ENCODE measurements around the gene GLIPR2.

Gene GLIPR2

GRCh38 chr9:36194326-36195000 lies 57.9 kb downstream of the GLIPR2 start:
- DNase-seq (ENCODE audit: low spot score) = no peak

DNA sequence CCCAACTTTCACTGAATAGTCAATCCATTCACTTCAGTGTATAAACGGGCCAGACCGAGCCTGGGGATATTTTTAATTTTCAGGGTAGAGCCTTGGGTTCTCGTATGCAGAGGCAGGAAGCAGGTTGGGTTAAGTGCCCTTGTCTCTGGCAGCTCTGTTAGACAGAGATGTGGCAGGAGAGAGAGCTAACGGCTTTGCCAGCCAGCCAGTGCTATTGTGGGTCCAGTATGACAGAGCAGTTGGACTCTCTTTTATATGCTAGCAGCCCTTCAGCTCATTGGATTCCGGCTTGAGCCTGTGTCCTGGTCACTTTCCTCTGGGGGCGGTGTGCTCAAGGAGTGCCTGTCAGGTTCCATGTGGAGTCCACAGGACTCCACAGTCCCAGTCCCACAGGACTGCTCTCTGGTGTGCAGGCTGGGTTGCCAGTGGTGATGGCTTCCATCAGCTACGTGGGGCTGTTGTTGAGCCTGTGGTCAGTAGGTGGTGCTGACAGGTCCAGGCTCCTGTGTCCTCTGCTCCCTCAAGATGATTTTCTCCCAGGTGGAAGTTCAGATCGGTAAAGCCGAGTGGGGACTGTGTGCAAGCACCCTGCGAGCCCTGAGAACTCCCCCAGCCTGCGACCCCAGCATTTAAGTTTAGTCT lies 68.5 kb downstream of the GLIPR2 start:
- DNase-seq (ENCODE audit: low spot score) = no peak

GRCh38 chr9:36207016-36207415 lies 70.5 kb downstream of the GLIPR2 start:
- DNase-seq (ENCODE audit: low spot score) = peak; percentile 53

DNA sequence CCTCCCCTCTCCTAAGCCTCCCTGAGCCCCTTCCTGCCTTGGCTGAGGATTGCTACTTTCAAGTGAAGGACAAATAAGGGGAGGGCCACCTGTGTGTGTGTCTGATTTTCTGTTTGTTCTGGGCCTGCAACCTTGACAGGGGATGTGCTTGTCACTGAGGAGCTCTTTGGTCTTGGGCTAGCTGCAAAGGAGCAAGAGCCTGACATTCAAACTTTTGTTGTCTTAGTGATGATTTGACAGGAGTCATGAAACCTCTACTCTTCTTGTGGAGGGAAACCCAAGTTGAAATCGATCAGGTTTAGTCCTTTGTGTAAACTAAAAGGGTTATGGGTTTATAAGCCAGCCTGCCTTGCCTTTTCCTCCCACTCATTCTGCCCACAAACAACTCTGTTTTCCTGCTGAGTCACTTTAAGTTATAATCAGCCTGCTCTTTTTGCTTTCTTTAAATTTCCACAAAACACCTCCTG lies 71.0 kb downstream of the GLIPR2 start:
- no peak for DNase-seq (ENCODE audit: low spot score)

- DNase-seq (ENCODE audit: low spot score) = no peak
These were observed 72.2 kb downstream of the GLIPR2 start for GRCh38 chr9:36208521-36209253.

- no peak for DNase-seq (ENCODE audit: low spot score)
These were observed 74.2 kb downstream of the GLIPR2 start for GRCh38 chr9:36210722-36211121.

DNA sequence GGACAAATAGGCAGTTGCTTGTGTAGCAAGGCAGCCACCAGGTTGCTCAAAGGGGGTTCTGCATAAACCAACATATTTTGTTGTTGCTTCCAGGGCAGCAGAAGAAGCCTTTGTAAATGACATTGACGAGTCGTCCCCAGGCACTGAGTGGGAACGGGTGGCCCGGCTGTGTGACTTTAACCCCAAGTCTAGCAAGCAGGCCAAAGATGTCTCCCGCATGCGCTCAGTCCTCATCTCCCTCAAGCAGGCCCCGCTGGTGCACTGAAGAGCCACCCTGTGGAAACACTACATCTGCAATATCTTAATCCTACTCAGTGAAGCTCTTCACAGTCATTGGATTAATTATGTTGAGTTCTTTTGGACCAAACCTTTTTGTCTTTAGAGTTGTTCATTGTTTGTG lies 75.0 kb downstream of the GLIPR2 start:
- DNase-seq (ENCODE audit: low spot score) = no peak

DNA sequence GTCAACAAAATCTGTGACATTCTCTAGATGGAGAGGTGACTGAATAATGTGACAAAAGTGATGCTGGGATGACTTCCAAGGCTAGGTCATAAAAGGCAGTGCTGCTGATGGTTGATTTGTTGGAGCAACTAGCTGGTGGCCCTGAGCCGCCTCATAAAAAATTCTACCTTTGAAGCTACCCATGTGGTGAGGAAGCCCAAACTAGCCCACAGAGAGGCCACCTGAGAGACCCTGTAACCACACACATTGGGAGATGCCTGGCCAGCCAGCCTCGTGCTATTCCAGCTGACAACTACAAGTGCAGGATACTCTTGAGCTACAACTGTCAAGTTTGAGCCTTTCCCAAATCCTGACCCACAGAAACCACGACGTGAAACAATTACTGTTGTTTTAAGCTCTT lies 76.9 kb downstream of the GLIPR2 start:
- DNase-seq (ENCODE audit: low spot score) = no peak
